ENCODE data around the gene TMEM44. TPM values are rescaled to one million over a fixed set of nuclear protein-coding genes. Genes with fewer than 3 reads are reported as not detected.

TMEM44 gene
- total and polyA plus RNA-seq, 2 of the 4 experiments (the other 2 are of a cell fraction): 9.7 to 24.2 TPM

GRCh38 chr3:194675680-194676079, 42.5 kb upstream of the TMEM44 start:
- Histone ChIP-seq H3K27me3 (ENCODE audit: control insufficient read depth, insufficient read depth, low read length) (peaks cover 2% of the 10 kb centered on the region; the same call in 1 of the 2 replicates), H3K23ac (ENCODE audit: low read depth, low read length) (no peak overlapping the region), H3K36me3 (ENCODE audit: control insufficient read depth, insufficient read depth, low read length) (no peaks in the 10 kb centered on the region), H2BK5ac (ENCODE audit: low read depth, low read length, poor library complexity, severe bottlenecking) (no peak overlapping the region), H3K27ac (ENCODE audit: insufficient read depth, low read length) (no peak overlapping the region), H3K56ac (ENCODE audit: extremely low read depth, insufficient read depth, low read length) (no peak overlapping the region), H2AK5ac (ENCODE audit: low read depth, low read length) (no peak overlapping the region), H2AFZ (replicated peaks; ENCODE audit: low read length, poor library complexity) (no peak overlapping the region), H3K4me2 (ENCODE audit: low read depth, low read length) (no peak overlapping the region), H2BK20ac (ENCODE audit: low read depth, low read length) (no peak overlapping the region), H3K9me3 (ENCODE audit: control insufficient read depth, insufficient read depth, low read length) (no peaks in the 10 kb centered on the region), H4K20me1 (ENCODE audit: insufficient read depth, low read length) (peaks cover 5% of the 10 kb centered on the region; the same call in 1 of the 2 replicates), H2AK9ac (replicated peaks; ENCODE audit: low read depth, low read length, poor library complexity) (no peak overlapping the region), H3K4me3 (ENCODE audit: insufficient read depth, low read depth, low read length) (no peak overlapping the region), H2BK15ac (ENCODE audit: low read depth, low read length) (no peak overlapping the region), H3K9me1 (ENCODE audit: insufficient read depth, low read length) (no peaks in the 10 kb centered on the region; the same call in 1 of the 2 replicates), H3K4me1 (ENCODE audit: control insufficient read depth, insufficient read depth, low read length) (peaks cover 1% of the 10 kb centered on the region; the same call in 1 of the 2 replicates), H3K18ac (ENCODE audit: low read depth, low read length) (no peak overlapping the region), H4K91ac (ENCODE audit: insufficient read depth, low read depth, low read length) (no peak overlapping the region), H4K8ac (ENCODE audit: low read depth in 2 of 2, low read length in 2 of 2) (no peak overlapping the region), H3K79me1 (ENCODE audit: low read depth in 1 of 2, low read length in 2 of 2) (peaks cover 7 to 15% of the 10 kb centered on the region in 2 experiments; a peak in 2 of 4 replicates), H3K4ac (ENCODE audit: low read depth, low read length) (no peak overlapping the region), H3K14ac (replicated peaks; ENCODE audit: low read depth, low read length) (no peak overlapping the region), H4K5ac (ENCODE audit: low read depth, low read length) (no peak overlapping the region), H2BK120ac (ENCODE audit: low read depth, low read length) (no peak overlapping the region), H3K9ac (ENCODE audit: low read depth, low read length) (no peak overlapping the region)
- ChIA-PET CTCF (no interaction called here), POLR2A (ENCODE audit: unreplicated experiment) (no interaction called here)
- dilution Hi-C loops (cut with HindIII; ENCODE audit: low sequenced_read_pairs, unreplicated experiment) (no loop called here), in situ Hi-C loops (cut with MboI; ENCODE audit: low sequenced_read_pairs) (loop anchor here (5.0 to 10.0 kb wide), 3 partner anchors 432 to 849 kb away; no protein-coding TSS in a partner anchor), intact Hi-C loops (cut with micrococcal nuclease) (no loop called here)
- BruUV-seq (replicated peaks): no TSS peak
- WGBS, 2 experiments (ENCODE audit: extremely low coverage in 2 of 2, insufficient read length in 1 of 2): no CpG with 5 or more reads among the region's 4 CpGs
- no peak for ATAC-seq (ENCODE audit: low read depth)
- no peak for DNase-seq
- TF ChIP-seq POLR2A (IDR thresholded peaks at IDR 0.05; ENCODE audit: low read depth, low read length): no peak
- no peak for TF ChIP-seq USF2 (IDR thresholded peaks at IDR 0.05; ENCODE audit: low read depth, low read length)
- no peak for TF ChIP-seq BHLHE40 (IDR thresholded peaks at IDR 0.05; ENCODE audit: low read depth, low read length)
- TF ChIP-seq SMC3 (IDR thresholded peaks at IDR 0.05; ENCODE audit: low read depth, low read length): no peak
- TF ChIP-seq CTCF (conservative IDR thresholded peaks at IDR 0.05; ENCODE audit: low read depth, low read length): no peak
- no peak for TF ChIP-seq MAFK (IDR thresholded peaks at IDR 0.05; ENCODE audit: low read depth, low read length)
- TF ChIP-seq CEBPB (IDR thresholded peaks at IDR 0.05; ENCODE audit: low read depth, low read length): no peak
- no peak for TF ChIP-seq FOS (IDR thresholded peaks at IDR 0.05; ENCODE audit: low read depth, low read length)
- TF ChIP-seq CHD1 (IDR thresholded peaks at IDR 0.05; ENCODE audit: low read depth, low read length): no peak
- TF ChIP-seq RCOR1 (IDR thresholded peaks at IDR 0.05; ENCODE audit: insufficient replicate concordance, low read length): no peak
- TF ChIP-seq MXI1 (IDR thresholded peaks at IDR 0.05; ENCODE audit: borderline replicate concordance, low read depth, low read length): no peak
- no peak for TF ChIP-seq RFX5 (IDR thresholded peaks at IDR 0.05; ENCODE audit: low read depth, low read length)
- TF ChIP-seq MAZ (IDR thresholded peaks at IDR 0.05; ENCODE audit: borderline replicate concordance, low read depth, low read length): no peak
- TF ChIP-seq NFE2L2 (IDR thresholded peaks at IDR 0.05; ENCODE audit: low read depth, low read length): no peak
- TF ChIP-seq ELK1 (IDR thresholded peaks at IDR 0.05; ENCODE audit: borderline replicate concordance, low read depth, low read length): no peak
- no peak for TF ChIP-seq RAD21 (IDR thresholded peaks at IDR 0.05; ENCODE audit: low read length)
